Parathyroid adenoma (tissue), 2 donors: ENCODE measurements around the gene KCNG4.
"Not testable (repeated sequence)": the region's sequence is repeated elsewhere in the genome, so short reads cannot be mapped to it uniquely, and the experiment has no call there.

ENCODE experiments used
- H2AFZ ChIP-seq: fragments of 300-600 bp; sonication (generic); one replicate; pipeline ENCODE4 v1.7.0; 2017; ENCODE audit warnings: antibody characterized with exemption, mild to moderate bottlenecking
- H3K27ac ChIP-seq: fragments of 300-600 bp; sonication (generic); one replicate; pipeline ENCODE4 v1.7.0; 2017
- H3K27me3 ChIP-seq: fragments of 300-600 bp; sonication (generic); one replicate; pipeline ENCODE4 v1.7.0; 2017; ENCODE audit warnings: low read length; ENCODE audit not compliant: control insufficient read depth, insufficient read depth
- H3K36me3 ChIP-seq: fragments of 300-600 bp; sonication (generic); one replicate; pipeline ENCODE4 v1.7.0; 2017; ENCODE audit warnings: low read length; ENCODE audit not compliant: control insufficient read depth, insufficient read depth
- H3K4me1 ChIP-seq: fragments of 300-600 bp; sonication (generic); one replicate; pipeline ENCODE4 v1.7.0; 2017; ENCODE audit warnings: control low read depth
- H3K4me2 ChIP-seq: fragments of 300-600 bp; sonication (generic); one replicate; pipeline ENCODE4 v1.7.0; 2017; ENCODE audit warnings: low read length
- H3K4me3 ChIP-seq: fragments of 300-600 bp; sonication (generic); one replicate; pipeline ENCODE4 v1.7.0; 2017; ENCODE audit warnings: low read depth, low read length
- H3K79me2 ChIP-seq: fragments of 300-600 bp; sonication (generic); one replicate; pipeline ENCODE4 v1.7.0; 2017; ENCODE audit warnings: control low read depth
- H3K9ac ChIP-seq: fragments of 300-600 bp; sonication (generic); one replicate; pipeline ENCODE4 v1.7.0; 2017; ENCODE audit warnings: mild to moderate bottlenecking
- H3K9me3 ChIP-seq: fragments of 300-600 bp; sonication (generic); one replicate; pipeline ENCODE4 v1.7.0; 2017; ENCODE audit warnings: low read length; ENCODE audit not compliant: control insufficient read depth
- CTCF ChIP-seq: fragments of 300-600 bp; sonication (generic); IDR thresholded peaks from one replicate; pipeline ENCODE4 v1.7.0; 2017; ENCODE audit warnings: antibody characterized with exemption, mild to moderate bottlenecking
- donor health status: primary hyperparathyroidism.

The KCNG4 gene

GRCh38 chr16:84205976-84206691 lies 33.7 kb downstream of the KCNG4 start:
- Histone ChIP-seq H3K79me2 (no peaks in the 10 kb centered on the region), H3K4me3 (no peak overlapping the region), H3K9ac (no peak overlapping the region), H3K9me3 (no peaks in the 10 kb centered on the region), H3K36me3 (no peaks in the 10 kb centered on the region), H3K4me1 (no peaks in the 10 kb centered on the region), H3K27ac (no peak overlapping the region), H2AFZ (no peak overlapping the region), H3K27me3 (no peaks in the 10 kb centered on the region), H3K4me2 (no peak overlapping the region)
- no peak for TF ChIP-seq CTCF

- H3K79me2 ChIP-seq, H2AFZ ChIP-seq, H3K27me3 ChIP-seq, H3K4me1 ChIP-seq, H3K27ac ChIP-seq, H3K9ac ChIP-seq, H3K36me3 ChIP-seq, H3K9me3 ChIP-seq, H3K4me3 ChIP-seq, H3K4me2 ChIP-seq: not testable (repeated sequence)
Observed at GRCh38 chr16:84205123-84205522, 34.7 kb downstream of the KCNG4 start.

- H3K79me2 ChIP-seq, H3K27ac ChIP-seq, H3K36me3 ChIP-seq, H2AFZ ChIP-seq, H3K4me3 ChIP-seq, H3K4me1 ChIP-seq, H3K9me3 ChIP-seq, H3K4me2 ChIP-seq, H3K27me3 ChIP-seq, H3K9ac ChIP-seq: not testable (repeated sequence)
Observed at GRCh38 chr16:84204551-84204950, 35.3 kb downstream of the KCNG4 start.

GRCh38 chr16:84199861-84200260 lies 40.0 kb downstream of the KCNG4 start:
- Histone ChIP-seq H3K4me2 (no peak overlapping the region), H3K27me3 (no peaks in the 10 kb centered on the region), H3K36me3 (no peaks in the 10 kb centered on the region), H3K9me3 (no peaks in the 10 kb centered on the region), H2AFZ (no peak overlapping the region), H3K4me1 (no peaks in the 10 kb centered on the region), H3K9ac (no peak overlapping the region), H3K79me2 (no peaks in the 10 kb centered on the region), H3K27ac (no peak overlapping the region), H3K4me3 (no peak overlapping the region)
- TF ChIP-seq CTCF: no peak

- no peak for TF ChIP-seq CTCF
- Histone ChIP-seq H3K4me3 (no peak overlapping the region), H3K79me2 (no peaks in the 10 kb centered on the region)
Observed at GRCh38 chr16:84199097-84199496, 40.7 kb downstream of the KCNG4 start.

DNA sequence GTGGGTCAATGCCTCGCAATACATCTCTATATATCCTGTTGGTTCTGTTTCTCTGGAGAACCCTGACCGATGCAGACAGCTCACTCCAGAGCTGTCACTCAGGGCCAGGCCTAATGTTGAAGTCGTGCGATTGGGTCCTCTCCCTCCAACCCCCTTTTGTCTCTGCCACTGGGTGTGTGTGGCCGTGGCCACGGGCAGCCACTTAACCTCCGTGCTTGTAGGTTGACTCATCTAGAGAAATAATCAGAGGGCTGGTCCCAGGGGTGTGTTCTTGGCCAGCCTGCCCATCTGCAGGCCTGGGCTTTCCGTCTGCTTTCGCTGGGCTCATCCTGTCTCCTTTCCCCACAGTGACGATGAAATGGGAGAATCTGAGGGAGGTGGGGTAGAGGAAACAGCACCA lies 41.4 kb downstream of the KCNG4 start:
- H3K9me3 ChIP-seq: no peaks in the 10 kb centered on the region
- no peak overlapping the region for H3K4me2 ChIP-seq
- no peaks in the 10 kb centered on the region for H3K79me2 ChIP-seq
- no peaks in the 10 kb centered on the region for H3K27me3 ChIP-seq
- H3K4me3 ChIP-seq: no peak overlapping the region
- no peak overlapping the region for H2AFZ ChIP-seq
- H3K9ac ChIP-seq: no peak overlapping the region
- no peak for TF ChIP-seq CTCF
- no peak overlapping the region for H3K27ac ChIP-seq
- H3K36me3 ChIP-seq: no peaks in the 10 kb centered on the region
- no peaks in the 10 kb centered on the region for H3K4me1 ChIP-seq

More at GRCh38 chr16:84199097-84199496, 40.7 kb downstream of the KCNG4 start:
- H3K4me1 ChIP-seq: no peaks in the 10 kb centered on the region
- no peaks in the 10 kb centered on the region for H3K9me3 ChIP-seq
- no peaks in the 10 kb centered on the region for H3K36me3 ChIP-seq
- no peak overlapping the region for H3K4me2 ChIP-seq
- H3K9ac ChIP-seq: no peak overlapping the region
- H3K27me3 ChIP-seq: no peaks in the 10 kb centered on the region
- no peak overlapping the region for H3K27ac ChIP-seq
- H2AFZ ChIP-seq: no peak overlapping the region
